Gastrocnemius medialis (tissue), 4 donors: ENCODE results near the gene PTPRN2.

ENCODE experiments used
- CTCF ChIP-seq, 5 experiments: fragments of 450-650 bp in 3 of 5; fragments of 200-600 bp in 2 of 5; sonication (generic) in 2 of 5; IDR thresholded peaks in 4 of 5; conservative IDR thresholded peaks in 1 of 5; 1 replicate in 4 of 5; 2 replicates in 1 of 5; pipeline ENCODE4 v1.5.1; 2016 to 2019; ENCODE audit warnings: antibody characterized with exemption in 5 of 5, mild to moderate bottlenecking in 3 of 5, moderate library complexity in 3 of 5
- POLR2A ChIP-seq, 2 donors: fragments of 450-650 bp; IDR thresholded peaks; one replicate each; pipeline ENCODE4 v1.6.1; 2017; ENCODE audit warnings: antibody characterized with exemption in 2 of 2, mild to moderate bottlenecking in 2 of 2, moderate library complexity in 2 of 2

GRCh38 chr7:158475679-158476052 lies 112.0 kb downstream of the PTPRN2 start:
- TF ChIP-seq POLR2A (IDR thresholded peaks at IDR 0.05) (no peak), CTCF (IDR thresholded peaks at IDR 0.05 in 4 of 5, conservative IDR thresholded peaks at IDR 0.05 in 1 of 5) (no peak)
